ENCODE measurements around the gene CELA3A.
"Not testable (repeated sequence)": the region's sequence is repeated elsewhere in the genome, so short reads cannot be mapped to it uniquely, and the experiment has no call there.

Gene CELA3A

DNA sequence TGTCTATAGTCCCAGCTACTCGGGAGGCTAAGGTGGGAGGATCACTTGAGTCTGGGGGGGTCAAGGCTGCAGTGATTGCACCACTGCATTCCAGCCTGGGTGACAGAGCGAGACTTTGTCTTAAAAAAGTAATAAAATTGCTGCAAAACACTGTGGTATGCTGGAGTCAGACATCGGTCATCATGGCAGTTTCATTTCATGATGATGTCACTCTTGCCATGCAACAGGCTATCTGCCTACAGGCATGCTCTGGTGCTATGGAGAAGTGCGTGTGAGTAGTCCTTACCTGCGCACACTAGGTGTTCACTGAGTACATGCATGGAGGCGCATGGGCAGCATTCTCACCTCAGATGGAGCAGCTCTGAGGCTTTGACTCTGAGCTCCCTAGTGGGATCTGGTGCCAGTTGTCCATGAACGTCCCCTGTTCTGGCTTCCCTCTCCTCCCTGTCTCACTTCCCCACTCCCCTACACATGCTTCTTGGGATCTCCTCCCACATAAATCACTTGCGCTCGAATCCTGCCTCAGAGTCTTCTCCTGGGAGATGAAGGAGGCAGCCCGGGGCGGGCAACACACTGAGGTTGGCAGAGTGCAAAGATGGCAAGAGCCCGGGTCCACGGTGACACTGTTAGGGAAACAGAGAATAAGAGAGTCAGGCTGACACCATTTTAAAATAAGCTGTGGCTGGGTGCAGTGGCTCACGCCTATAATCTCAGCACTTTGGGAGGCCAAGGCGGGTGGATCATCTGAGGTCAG lies 35.0 kb upstream of the CELA3A start:
- Histone ChIP-seq H3K4me2 (ENCODE audit: low read length) (no peak overlapping the region), H2AFZ (ENCODE audit: low read depth, low read length) (no peak overlapping the region), H3K4me3 (ENCODE audit: low read length) (no peak overlapping the region), H3K4me1 (ENCODE audit: low read length) (no peaks in the 10 kb centered on the region), H3K27me3 (ENCODE audit: low read depth, low read length) (no peaks in the 10 kb centered on the region), H3K36me3 (replicated peaks; ENCODE audit: low read depth, low read length) (no peaks in the 10 kb centered on the region), H3K9me3 (ENCODE audit: insufficient read depth, low read length) (no peaks in the 10 kb centered on the region), H3K9ac (ENCODE audit: low read length) (no peak overlapping the region), H4K20me1 (ENCODE audit: insufficient read depth, low read length) (no peaks in the 10 kb centered on the region), H3K79me2 (ENCODE audit: low read length) (no peaks in the 10 kb centered on the region), H3K27ac (ENCODE audit: low read length) (no peak overlapping the region)
- TF ChIP-seq, protein P1, sequence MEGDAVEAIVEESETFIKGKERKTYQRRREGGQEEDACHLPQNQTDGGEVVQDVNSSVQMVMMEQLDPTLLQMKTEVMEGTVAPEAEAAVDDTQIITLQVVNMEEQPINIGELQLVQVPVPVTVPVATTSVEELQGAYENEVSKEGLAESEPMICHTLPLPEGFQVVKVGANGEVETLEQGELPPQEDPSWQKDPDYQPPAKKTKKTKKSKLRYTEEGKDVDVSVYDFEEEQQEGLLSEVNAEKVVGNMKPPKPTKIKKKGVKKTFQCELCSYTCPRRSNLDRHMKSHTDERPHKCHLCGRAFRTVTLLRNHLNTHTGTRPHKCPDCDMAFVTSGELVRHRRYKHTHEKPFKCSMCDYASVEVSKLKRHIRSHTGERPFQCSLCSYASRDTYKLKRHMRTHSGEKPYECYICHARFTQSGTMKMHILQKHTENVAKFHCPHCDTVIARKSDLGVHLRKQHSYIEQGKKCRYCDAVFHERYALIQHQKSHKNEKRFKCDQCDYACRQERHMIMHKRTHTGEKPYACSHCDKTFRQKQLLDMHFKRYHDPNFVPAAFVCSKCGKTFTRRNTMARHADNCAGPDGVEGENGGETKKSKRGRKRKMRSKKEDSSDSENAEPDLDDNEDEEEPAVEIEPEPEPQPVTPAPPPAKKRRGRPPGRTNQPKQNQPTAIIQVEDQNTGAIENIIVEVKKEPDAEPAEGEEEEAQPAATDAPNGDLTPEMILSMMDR (IDR thresholded peaks at IDR 0.05; ENCODE audit: low read depth, low read length) = no peak
- TF ChIP-seq EZH2phosphoT487 (IDR thresholded peaks at IDR 0.05; ENCODE audit: low read depth) = no peak

DNA sequence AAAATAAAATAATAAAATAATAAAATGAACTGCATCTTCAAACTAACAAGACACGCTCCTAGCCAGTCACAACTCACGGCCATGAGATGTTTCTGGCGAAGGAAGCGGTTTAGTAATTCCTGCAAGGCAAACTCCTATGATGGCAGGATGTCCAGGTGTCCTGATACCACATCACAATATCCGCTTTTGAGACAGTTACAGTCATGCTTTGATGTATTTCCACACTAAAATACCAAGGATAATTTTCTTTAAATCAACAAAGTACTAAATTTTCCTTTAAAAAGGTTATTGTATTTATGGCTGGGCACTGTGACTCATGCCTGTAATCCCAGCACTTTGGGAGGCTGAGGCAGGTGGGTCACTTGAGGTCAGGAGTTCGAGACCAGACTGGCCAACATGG lies 34.2 kb upstream of the CELA3A start:
- H4K20me1 ChIP-seq (ENCODE audit: insufficient read depth, low read length); H3K9ac ChIP-seq (ENCODE audit: low read length); H3K27me3 ChIP-seq (ENCODE audit: low read depth, low read length); H3K9me3 ChIP-seq (ENCODE audit: insufficient read depth, low read length); H3K36me3 ChIP-seq (replicated peaks; ENCODE audit: low read depth, low read length); H3K27ac ChIP-seq (ENCODE audit: low read length); H3K79me2 ChIP-seq (ENCODE audit: low read length); H3K4me3 ChIP-seq (ENCODE audit: low read length); H3K4me2 ChIP-seq (ENCODE audit: low read length); H3K4me1 ChIP-seq (ENCODE audit: low read length); H2AFZ ChIP-seq (ENCODE audit: low read depth, low read length): not testable (repeated sequence)

- not testable (repeated sequence) for H3K9ac ChIP-seq (ENCODE audit: low read length); H3K27ac ChIP-seq (ENCODE audit: low read length); H3K79me2 ChIP-seq (ENCODE audit: low read length); H3K27me3 ChIP-seq (ENCODE audit: low read depth, low read length); H3K36me3 ChIP-seq (replicated peaks; ENCODE audit: low read depth, low read length); H4K20me1 ChIP-seq (ENCODE audit: insufficient read depth, low read length); H3K4me3 ChIP-seq (ENCODE audit: low read length); H3K4me1 ChIP-seq (ENCODE audit: low read length); H2AFZ ChIP-seq (ENCODE audit: low read depth, low read length); H3K9me3 ChIP-seq (ENCODE audit: insufficient read depth, low read length); H3K4me2 ChIP-seq (ENCODE audit: low read length)
Measured at GRCh38 chr1:21969066-21969465, 32.4 kb upstream of the CELA3A start.

DNA sequence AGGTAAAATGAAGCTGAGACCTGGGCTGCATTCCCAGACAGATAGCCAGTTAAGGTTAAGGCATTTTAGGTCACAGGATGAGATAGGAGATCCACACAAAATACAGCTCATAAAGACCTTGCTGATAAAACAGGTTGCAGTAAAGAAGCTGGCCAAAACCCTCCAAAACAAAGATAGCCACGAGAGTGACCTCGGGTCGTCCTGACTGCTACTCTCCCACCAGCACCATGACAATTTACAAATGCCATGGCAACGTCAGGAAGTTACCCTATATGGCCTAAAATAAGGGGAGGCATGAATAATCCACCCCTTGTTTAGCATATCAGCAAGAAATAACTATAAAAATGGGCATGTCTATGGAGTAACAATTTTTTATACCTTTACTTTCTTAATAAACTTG lies 30.9 kb upstream of the CELA3A start:
- not testable (repeated sequence) for H3K4me1 ChIP-seq (ENCODE audit: low read length); H3K9ac ChIP-seq (ENCODE audit: low read length); H3K79me2 ChIP-seq (ENCODE audit: low read length); H2AFZ ChIP-seq (ENCODE audit: low read depth, low read length); H3K9me3 ChIP-seq (ENCODE audit: insufficient read depth, low read length); H3K36me3 ChIP-seq (replicated peaks; ENCODE audit: low read depth, low read length); H3K4me3 ChIP-seq (ENCODE audit: low read length); H3K27me3 ChIP-seq (ENCODE audit: low read depth, low read length); H4K20me1 ChIP-seq (ENCODE audit: insufficient read depth, low read length); H3K4me2 ChIP-seq (ENCODE audit: low read length); H3K27ac ChIP-seq (ENCODE audit: low read length)

GRCh38 chr1:21972973-21973441 lies 28.4 kb upstream of the CELA3A start:
- H3K4me1 ChIP-seq (ENCODE audit: low read length); H4K20me1 ChIP-seq (ENCODE audit: insufficient read depth, low read length); H3K4me3 ChIP-seq (ENCODE audit: low read length); H3K27ac ChIP-seq (ENCODE audit: low read length); H3K79me2 ChIP-seq (ENCODE audit: low read length); H3K9ac ChIP-seq (ENCODE audit: low read length); H3K4me2 ChIP-seq (ENCODE audit: low read length); H3K27me3 ChIP-seq (ENCODE audit: low read depth, low read length); H3K9me3 ChIP-seq (ENCODE audit: insufficient read depth, low read length); H3K36me3 ChIP-seq (replicated peaks; ENCODE audit: low read depth, low read length); H2AFZ ChIP-seq (ENCODE audit: low read depth, low read length): not testable (repeated sequence)

GRCh38 chr1:21973948-21974347 lies 27.5 kb upstream of the CELA3A start:
- not testable (repeated sequence) for H3K9ac ChIP-seq (ENCODE audit: low read length); H3K4me3 ChIP-seq (ENCODE audit: low read length); H3K4me1 ChIP-seq (ENCODE audit: low read length); H3K4me2 ChIP-seq (ENCODE audit: low read length); H3K36me3 ChIP-seq (replicated peaks; ENCODE audit: low read depth, low read length); H3K79me2 ChIP-seq (ENCODE audit: low read length); H3K27ac ChIP-seq (ENCODE audit: low read length); H2AFZ ChIP-seq (ENCODE audit: low read depth, low read length); H3K9me3 ChIP-seq (ENCODE audit: insufficient read depth, low read length); H3K27me3 ChIP-seq (ENCODE audit: low read depth, low read length); H4K20me1 ChIP-seq (ENCODE audit: insufficient read depth, low read length)

GRCh38 chr1:21974699-21975098 lies 26.8 kb upstream of the CELA3A start:
- not testable (repeated sequence) for H2AFZ ChIP-seq (ENCODE audit: low read depth, low read length); H4K20me1 ChIP-seq (ENCODE audit: insufficient read depth, low read length); H3K4me1 ChIP-seq (ENCODE audit: low read length); H3K27me3 ChIP-seq (ENCODE audit: low read depth, low read length); H3K36me3 ChIP-seq (replicated peaks; ENCODE audit: low read depth, low read length); H3K79me2 ChIP-seq (ENCODE audit: low read length); H3K4me2 ChIP-seq (ENCODE audit: low read length); H3K4me3 ChIP-seq (ENCODE audit: low read length); H3K9me3 ChIP-seq (ENCODE audit: insufficient read depth, low read length); H3K9ac ChIP-seq (ENCODE audit: low read length); H3K27ac ChIP-seq (ENCODE audit: low read length)

- not testable (repeated sequence) for H3K4me1 ChIP-seq (ENCODE audit: low read length); H2AFZ ChIP-seq (ENCODE audit: low read depth, low read length); H3K9me3 ChIP-seq (ENCODE audit: insufficient read depth, low read length); H3K27ac ChIP-seq (ENCODE audit: low read length); H3K4me3 ChIP-seq (ENCODE audit: low read length); H4K20me1 ChIP-seq (ENCODE audit: insufficient read depth, low read length); H3K9ac ChIP-seq (ENCODE audit: low read length); H3K27me3 ChIP-seq (ENCODE audit: low read depth, low read length); H3K79me2 ChIP-seq (ENCODE audit: low read length); H3K4me2 ChIP-seq (ENCODE audit: low read length); H3K36me3 ChIP-seq (replicated peaks; ENCODE audit: low read depth, low read length)
Measured at GRCh38 chr1:21975296-21975695, 26.2 kb upstream of the CELA3A start.

DNA sequence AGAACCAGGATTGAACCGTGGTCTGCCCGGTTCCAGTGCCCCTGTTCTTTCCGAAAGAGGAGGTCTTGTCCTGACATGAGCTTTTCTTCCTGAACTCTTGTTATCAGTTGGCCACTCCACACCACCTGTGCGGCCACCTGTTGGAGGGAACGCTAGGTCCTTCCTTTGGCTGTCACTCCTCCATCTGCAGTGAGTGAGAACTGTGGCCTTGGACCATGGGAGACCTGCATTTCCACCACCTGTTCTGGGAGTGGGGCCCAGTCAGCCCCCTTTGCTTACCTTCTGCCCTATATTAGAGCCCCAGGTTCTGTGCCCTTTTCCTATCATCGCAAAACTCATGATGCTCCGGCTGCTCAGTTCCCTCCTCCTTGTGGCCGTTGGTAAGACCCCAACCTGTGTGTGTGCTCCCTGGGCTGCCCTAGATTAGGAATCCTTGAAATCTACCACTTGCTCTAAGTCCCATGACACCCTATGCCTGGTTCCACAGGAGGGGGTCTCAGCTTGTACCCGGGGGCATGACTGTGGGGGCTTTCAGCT lies 24.7 kb upstream of the CELA3A start, which contains the start of gene CELA3B:
CELA3B (plus strand) TSS at position 320 of the 537 bp plus-strand sequence; CDS start at position 338, 18 bp downstream.
- not testable (repeated sequence) for H3K27me3 ChIP-seq (ENCODE audit: low read depth, low read length); H3K27ac ChIP-seq (ENCODE audit: low read length); H3K36me3 ChIP-seq (replicated peaks; ENCODE audit: low read depth, low read length); H3K9me3 ChIP-seq (ENCODE audit: insufficient read depth, low read length); H3K79me2 ChIP-seq (ENCODE audit: low read length); H3K4me3 ChIP-seq (ENCODE audit: low read length); H4K20me1 ChIP-seq (ENCODE audit: insufficient read depth, low read length); H3K4me1 ChIP-seq (ENCODE audit: low read length); H2AFZ ChIP-seq (ENCODE audit: low read depth, low read length); H3K9ac ChIP-seq (ENCODE audit: low read length); H3K4me2 ChIP-seq (ENCODE audit: low read length)

Measured in OCI-LY3 (cell line).